ENCODE data around the gene SNN.

- TF ChIP-seq CTCF (conservative IDR thresholded peaks at IDR 0.05; ENCODE audit: low read length) (no peak), EZH2phosphoT487 (IDR thresholded peaks at IDR 0.05; ENCODE audit: borderline replicate concordance) (no peak)
These were observed 29.2 kb upstream of the SNN start for GRCh38 chr16:11639008-11639562.
